GM19324 (cell line): ENCODE results near the gene TBC1D4.

Source experiments
- ATAC-seq: cut with Tn5 transposase; IDR thresholded peaks from one replicate; pipeline ENCODE4 v1.9.1; 2021; ENCODE audit warnings: mild to moderate bottlenecking, moderate library complexity; ENCODE audit not compliant: unreplicated experiment, low FRiP score

Gene TBC1D4

DNA sequence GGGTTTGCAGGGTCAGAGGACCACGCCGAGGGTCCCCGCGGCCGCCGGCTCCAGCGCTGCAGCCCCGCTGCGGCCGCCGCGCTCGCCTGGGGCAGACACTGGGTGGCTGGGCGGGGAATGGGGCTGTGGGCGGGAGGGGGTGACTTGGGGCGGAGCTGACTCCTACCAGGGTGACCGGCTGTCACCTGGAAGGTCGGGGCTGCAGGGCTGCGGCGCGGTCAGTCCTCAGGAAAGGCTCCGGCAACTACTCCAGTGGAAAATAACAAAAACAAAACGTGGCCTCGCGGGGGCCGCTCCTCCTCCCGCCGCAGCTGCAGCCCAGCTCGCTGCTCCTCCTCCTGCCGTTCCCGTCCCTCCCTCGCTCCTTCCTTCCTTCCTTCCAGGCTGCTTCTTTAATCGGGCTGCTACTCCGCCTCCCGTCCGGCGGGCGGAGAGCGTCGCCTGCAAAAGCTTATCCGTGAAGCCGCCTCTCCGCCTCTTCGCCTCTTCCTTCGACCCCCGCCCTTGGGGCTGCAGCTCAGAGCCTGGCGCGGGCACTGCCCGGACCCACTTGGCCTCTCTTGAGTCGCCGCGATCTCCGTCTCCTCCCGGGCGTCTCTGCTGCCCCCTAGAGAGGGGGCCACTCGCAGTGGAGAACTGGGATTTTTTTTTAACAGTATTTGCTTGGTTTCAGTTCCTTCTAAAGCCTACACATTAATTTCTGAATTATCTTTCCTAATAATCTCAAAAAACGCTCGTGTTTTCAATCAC is at the start of gene TBC1D4:
Gene TBC1D4 (minus strand): TSS at position 100 of the 750 bp plus-strand sequence. CDS start 402 bp downstream, outside the sequence.
- ATAC-seq = peak; percentile 86

DNA sequence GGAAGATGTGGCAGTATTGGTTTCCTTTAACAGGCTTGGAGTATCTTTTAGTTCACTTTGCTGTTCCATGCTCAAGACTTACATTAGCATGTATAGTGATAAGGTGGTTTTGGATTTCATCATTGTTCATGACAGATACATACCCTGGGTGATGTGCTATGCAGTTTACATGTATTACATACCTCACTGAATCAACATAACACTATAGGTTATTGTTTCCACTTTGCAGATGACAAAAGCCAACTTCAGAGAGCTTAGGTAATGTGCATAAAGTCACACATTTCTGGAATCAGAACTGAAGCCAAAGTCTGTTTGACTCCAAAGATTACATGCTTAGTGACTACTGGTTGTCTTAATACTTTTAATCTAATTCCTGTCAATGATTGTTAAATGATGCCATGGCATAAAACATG is 48.6 kb upstream of the TBC1D4 start:
- ATAC-seq = no peak

DNA sequence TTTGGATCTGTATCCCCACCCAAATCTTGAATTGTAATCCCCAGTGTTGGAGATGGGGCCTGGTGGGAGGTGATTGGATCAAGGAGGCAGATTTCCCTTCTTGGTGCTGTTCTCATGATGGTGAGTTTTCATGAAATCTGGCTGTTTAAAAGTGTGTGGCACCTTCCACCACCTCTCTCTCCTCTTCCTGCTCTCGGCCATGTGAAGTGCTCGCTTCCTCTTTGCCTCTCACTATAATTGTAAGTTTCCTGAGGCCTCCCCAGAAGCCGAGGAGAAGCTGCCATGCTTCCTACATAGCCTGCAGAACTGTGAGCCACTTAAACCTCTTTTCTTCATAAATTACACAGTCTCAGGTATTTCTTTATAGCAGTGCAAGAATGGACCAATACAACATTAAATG is 40.0 kb upstream of the TBC1D4 start:
- no peak for ATAC-seq

DNA sequence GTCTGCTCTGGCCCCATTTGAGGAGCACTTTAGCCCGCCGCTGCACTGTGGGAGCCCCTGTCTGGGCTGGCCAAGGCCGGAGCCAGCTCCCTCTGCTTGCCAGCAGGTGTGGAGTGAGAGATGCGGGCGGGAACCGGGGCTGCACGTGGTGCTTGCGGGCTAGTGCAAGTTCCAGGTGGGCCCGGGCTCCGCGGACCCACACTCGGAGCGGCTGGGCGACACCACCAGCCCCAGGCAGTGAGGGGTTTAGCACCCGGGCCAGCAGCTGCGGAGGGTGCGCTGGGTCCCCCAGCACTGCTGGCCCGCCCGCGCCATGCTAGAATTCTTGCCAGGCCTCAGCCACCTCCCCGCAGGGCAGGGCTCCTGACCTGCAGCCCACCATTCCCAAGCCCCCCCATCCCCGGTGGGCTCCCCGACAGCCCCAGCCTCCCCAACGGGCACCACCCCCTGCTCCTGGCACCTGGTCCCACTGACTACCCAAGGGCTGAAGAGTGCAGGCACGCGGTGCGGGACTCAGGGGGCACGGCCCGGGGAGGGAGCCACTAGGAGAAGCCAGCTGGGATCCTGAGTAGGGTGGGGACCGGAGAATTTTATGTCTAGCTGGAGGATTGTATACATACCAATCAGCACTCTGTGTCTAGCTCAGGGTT is 36.6 kb upstream of the TBC1D4 start:
- no peak for ATAC-seq

DNA sequence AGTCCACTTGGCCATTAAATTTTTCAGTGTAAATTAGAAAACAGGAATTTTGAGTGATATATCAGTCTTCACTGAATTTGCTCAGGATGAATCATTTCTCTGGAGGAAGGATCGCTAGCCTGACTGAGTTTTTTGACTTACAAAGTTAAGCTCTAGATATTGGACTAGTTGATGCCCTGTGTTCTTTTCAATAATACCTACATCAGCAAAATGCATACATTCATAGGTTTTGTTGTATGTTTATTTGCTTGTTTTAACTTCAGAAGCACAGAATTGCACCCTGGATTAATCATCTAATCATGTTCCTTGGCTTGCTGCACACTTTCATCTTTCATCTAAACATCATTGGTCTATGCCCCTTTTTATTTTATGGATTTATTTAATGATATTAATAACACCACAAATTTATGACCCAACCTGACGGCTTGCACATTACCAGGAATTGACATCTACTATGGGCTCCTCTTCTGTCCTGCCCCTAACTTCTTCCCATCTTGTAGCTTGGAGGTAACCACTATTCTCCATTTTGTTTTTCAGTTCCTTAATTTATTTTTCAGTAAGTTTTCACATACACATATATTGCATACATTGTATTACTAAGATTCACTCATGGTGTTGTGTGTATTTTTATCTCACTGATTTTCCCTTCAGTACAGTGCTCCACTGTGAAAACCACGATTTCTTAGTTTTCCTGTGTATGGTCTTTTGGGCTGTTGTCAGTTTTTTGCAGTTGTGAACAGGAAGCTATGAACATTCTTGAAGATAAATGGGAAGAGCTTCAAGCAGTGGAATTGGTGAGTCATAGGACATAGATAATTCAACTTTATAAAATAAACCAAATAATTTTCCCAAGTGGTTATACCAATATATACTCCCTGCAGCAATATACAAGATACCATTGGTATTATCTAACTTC is 32.4 kb upstream of the TBC1D4 start:
- no peak for ATAC-seq

- no peak for ATAC-seq
Observed at GRCh38 chr13:75513271-75513670, 31.3 kb upstream of the TBC1D4 start.

- peak; percentile 81 for ATAC-seq
Observed at GRCh38 chr13:75512253-75512652, 30.3 kb upstream of the TBC1D4 start.

DNA sequence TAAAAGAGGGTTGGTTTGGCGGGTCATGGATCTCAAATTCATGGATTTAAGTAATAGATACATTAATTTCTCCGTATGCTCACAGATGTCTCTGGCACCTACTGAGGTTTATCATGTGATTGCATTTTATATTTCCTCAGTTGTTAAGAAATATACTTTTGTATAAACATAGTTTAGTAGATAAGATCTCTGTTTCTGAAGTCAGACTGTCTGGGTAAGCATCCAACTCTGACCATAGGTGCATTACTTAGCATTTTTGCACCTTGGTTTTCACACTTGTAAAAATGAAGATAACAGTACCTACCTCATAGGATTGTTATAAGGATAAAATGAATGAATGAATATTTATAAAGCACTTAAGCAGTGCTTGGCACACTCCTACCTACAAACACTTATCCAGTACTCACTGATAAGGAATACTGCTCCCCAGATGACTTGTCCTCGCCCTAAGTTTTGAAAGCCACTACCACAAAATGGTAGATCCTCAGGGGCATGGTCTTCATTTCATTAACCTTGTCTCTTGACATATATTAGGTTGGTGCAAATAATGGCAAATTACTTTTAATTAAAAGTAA is 29.2 kb upstream of the TBC1D4 start:
- no peak for ATAC-seq

DNA sequence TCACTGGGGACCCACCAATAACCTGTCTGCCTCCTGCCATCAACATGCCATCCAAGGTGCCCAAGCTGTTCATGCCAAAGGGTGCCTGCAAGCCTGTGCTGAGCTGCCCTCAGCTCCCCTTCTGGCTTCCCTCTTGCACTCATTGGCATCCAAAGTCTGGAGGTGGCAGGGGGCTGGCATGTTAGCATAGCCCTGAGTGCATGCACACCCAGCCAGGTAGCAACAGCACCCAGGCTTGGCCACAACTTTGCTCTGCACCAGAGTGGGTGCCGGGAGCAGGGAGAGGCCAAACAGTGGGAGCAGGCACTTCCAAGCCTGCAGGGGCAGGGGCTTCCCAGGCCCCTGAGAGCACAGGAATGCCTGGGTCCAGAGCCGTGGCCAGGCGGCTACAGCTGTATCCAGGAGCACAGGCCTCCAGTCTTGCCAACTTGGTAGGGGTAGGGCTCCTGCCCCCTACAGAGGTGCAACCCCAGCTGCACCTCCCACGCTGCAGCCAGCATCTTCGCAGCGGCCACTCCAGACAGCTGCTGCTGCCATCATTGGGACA is 26.1 kb upstream of the TBC1D4 start:
- ATAC-seq = no peak

DNA sequence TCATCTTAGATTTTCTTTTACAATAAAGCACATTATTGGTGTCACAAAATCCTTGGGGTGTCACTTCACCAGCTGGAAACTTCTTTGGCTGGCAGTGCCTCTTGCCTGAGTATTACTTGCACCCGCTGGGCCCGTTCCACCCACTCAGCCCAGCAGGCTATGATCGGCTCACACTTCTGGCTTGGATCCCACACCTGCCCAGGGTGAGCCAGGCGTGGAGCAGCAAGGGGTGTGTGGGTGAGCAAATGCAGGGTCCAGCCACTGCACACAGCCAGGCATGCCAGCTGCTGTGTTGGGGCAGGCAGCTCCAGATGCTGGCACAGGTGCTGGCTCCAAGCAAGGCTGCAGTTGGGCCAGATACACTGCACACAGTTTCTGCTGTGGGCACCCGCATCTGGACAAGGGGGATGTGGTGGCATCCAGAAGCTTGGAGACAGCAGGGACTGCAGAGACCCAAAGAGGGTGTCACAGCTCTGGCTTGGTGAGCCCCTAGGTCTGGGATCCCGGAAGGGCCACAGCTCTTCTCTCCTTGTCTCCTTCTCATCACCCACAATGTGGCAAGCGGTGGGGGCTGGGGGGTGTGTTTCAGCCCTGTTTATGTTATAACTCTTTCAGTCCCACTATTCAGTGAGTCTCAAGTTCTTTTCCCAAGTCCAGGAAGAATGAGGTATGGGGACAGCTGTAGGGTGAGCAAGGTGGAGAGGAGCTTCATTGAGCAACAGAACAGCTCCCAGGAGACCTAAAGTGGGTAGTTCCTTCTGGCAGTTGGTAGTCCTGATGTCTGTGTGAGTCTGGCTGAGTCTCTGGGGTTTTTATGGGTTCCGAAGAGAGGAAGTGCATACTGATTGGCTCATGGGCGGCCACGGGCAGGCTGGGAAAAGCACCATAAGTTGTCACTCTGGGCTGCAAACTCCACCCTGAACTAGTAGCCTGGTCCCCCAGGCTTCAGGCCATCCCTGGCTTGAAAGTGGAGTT is 25.3 kb upstream of the TBC1D4 start:
- no peak for ATAC-seq

GRCh38 chr13:75506018-75506417 is 24.0 kb upstream of the TBC1D4 start:
- ATAC-seq = no peak

- ATAC-seq = no peak
Observed at GRCh38 chr13:75505327-75505726, 23.4 kb upstream of the TBC1D4 start.

DNA sequence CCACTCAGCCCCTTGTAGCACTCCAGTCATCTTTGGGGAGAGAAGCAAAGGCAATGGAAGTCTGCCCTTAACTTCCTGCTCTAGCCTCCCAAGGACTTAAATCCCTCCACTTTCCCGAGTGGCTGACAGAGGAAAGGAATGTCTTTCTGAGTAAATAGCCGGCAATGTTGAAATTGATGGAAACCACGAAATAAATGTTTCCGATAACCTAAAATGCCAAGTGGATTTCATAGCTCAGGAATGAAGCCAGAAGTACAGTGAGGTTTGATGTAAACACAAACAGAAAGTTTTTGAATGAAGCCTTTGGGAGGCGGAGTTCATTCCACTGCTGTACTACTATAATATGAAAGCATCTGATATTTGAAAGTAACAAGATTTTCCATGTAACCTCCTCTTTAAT is 14.0 kb upstream of the TBC1D4 start:
- ATAC-seq = no peak

DNA sequence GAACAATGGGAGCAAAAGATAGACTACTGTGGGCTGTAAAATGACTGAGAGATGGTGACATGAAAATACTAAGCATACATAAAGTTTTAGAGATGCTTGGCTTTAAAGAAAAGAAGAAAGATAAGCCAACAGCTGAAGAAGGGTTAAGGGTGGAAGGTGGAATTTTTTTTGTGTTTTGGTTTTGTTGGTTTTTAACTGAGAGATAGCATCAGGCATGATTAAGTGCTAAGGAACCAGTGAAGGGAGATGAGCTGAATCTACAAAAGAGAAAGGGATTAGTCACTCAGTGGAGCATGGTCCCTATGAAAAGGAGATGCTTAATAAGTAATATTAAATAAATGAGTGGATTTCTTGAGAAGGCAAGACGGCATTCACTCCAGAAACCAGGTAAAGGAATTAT is 12.5 kb upstream of the TBC1D4 start:
- ATAC-seq = no peak

DNA sequence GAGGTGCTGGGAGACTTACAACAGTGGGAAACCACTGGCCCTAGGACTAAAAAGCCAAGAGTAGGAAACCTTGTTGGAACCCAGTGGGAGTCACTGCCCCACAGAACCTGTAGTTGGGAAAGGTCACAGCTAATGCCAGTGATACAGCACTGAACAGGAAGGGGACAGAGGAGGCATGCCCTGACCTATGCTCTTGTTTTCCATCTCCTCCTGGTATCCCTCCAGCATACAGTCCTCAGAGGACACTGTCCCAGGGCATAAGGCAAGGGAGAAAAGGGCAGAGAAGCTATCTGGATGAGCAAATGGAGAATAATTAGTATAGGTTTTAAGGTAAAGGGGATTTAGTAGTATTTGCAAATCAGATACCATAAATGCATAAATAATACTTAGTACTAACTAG is 11.2 kb upstream of the TBC1D4 start:
- no peak for ATAC-seq

- no peak for ATAC-seq
Observed at GRCh38 chr13:75492389-75492788, 10.4 kb upstream of the TBC1D4 start.

GRCh38 chr13:75491376-75491775 is 9.4 kb upstream of the TBC1D4 start:
- no peak for ATAC-seq

DNA sequence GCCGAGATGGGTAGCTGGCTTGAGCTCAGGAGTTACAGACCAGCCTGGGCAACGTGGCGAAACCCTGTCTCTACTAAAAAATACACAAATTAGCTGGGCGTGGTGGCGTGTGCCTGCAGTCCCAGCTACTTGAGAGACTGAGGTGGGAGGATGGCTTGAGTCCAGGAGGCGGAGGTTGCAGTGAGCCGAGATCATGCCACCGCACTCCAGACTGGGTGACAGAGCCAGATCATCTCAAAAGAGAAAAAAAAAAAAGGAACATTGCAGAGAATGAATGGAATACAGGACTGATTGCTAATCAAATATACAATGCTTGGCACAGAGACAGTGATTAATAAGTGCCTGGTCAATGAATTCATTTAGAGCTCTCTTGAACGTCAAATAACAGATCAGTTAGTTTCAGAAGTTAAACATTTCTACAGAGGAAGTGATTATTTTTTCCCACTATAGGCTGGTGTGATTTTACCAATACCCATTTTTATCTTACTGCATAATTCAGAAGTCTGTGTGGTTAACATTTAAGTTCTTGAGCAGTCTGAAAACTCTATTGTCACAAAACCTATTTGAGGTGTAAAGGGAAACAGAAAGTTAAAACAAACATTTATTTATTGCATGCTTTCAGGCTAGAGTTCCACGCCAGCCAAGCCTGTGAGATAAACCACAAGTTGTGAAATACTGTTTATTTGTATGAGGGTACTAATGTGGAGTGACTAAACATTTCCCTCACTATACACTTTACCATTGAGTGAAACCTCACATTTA is 7.7 kb upstream of the TBC1D4 start:
- ATAC-seq = peak; percentile 74
